ENCODE results near the gene SEC14L6.

SEC14L6 gene

GRCh38 chr22:30531651-30532608 is 14.6 kb downstream of the SEC14L6 start:
- DNase-seq, result no peak

DNA sequence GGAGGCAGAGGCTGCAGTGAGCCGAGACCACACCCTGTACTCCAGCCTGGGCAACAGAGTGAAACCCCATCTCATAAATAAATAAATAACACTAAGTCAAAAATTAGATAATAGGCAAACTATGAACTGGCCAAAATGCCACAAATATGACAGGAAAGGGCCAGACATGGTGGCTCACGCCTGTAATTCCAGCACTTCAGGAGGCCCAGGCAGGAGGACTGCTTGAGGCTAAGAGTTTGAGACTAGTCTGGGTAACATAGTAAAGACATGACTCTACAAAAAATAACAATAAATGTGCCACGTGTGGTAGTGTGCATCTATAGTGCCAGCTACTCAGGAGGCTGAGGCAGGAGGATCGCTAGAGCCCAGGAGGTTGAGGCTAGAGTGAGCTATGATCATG is 19.9 kb downstream of the SEC14L6 start:
- DNase-seq, result no peak

- no peak for DNase-seq
These were observed 22.7 kb downstream of the SEC14L6 start for GRCh38 chr22:30523646-30524489.

DNA sequence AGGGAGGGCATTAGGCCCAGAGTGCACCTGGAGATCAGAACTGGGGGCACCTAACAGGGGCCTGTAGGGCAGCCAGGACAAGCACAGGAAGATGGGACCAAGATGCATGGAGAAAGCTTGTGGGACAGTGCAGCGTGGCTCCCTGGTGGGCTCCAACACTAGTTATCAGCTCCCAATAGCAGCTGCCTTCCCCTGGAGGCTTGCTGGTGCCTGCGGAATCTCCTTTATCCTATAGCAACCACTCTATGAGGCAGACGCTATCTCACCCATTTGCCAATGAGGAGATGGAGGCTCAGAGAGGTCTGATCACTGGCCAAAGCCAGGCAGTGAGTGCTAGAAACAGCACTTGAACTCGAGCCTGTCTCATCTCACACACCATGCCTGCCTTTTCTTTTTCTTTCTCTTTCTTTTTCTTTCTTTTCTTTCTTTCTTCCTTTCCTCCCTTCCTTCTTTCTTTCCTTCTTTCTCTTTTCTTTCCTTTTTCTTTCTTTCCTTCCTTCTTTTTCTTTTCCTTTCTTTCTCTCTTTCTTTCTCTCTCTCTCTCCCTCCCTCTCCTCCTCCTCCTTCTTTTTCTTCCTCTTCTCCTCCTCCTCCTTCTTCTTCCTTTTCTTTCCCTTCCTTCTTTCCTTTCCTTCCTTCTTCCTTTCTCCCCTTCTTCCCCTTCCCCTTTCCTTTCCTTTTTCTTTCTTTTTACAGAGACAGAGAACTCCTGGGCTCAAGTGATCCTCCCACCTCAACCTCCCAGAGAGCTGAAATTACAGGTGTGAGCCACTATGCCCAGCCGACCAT is 25.0 kb downstream of the SEC14L6 start:
- no peak for DNase-seq

- no peak for DNase-seq
These were observed 26.6 kb downstream of the SEC14L6 start for GRCh38 chr22:30519842-30520425.

GRCh38 chr22:30516731-30517130 is 29.8 kb downstream of the SEC14L6 start:
- DNase-seq, result no peak

- no peak for DNase-seq
These were observed 30.3 kb downstream of the SEC14L6 start for GRCh38 chr22:30516273-30516672.

- DNase-seq, result no peak
These were observed 32.3 kb downstream of the SEC14L6 start for GRCh38 chr22:30514252-30514651.

- DNase-seq, result no peak
These were observed 33.1 kb downstream of the SEC14L6 start for GRCh38 chr22:30513462-30513861.

DNA sequence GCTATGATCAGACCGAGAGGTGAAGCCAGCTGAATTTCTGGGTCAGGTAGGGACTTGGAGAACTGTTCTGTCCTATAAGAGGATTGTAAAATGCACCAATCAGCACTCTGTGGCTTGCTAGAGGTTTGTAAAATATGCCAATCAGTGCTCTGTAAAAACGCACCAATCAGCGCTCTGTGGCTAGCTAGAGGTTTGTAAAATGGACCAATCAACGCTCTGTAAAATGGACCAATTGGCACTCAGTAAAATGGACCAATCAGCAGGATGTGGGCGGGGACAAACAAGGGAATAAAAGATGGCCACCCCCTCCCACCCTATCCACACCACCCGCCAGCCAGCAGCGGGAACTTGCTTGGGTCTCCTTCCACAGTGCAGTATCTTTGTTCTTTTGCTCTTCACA is 34.6 kb downstream of the SEC14L6 start:
- DNase-seq, result no peak

DNA sequence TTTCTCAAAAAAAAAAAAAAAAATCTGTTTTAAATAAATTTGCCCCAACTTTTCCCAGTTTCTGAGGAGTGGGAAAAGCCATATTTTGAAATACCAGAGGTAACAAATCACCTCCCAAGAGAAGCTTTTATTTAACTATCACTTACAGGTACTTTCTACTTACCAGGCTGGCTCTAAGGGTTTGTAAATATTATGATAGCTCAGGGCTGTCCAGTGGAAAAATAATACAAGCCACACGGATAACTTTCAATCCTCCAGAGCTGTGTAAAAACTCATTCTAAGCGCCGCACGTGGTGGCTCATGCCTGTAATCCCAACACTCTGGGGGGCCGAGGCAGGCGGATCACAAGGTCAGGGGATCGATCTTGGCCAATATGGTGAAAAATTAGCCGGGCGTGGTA is 35.4 kb downstream of the SEC14L6 start:
- DNase-seq, result no peak

GRCh38 chr22:30508216-30508615 is 38.3 kb downstream of the SEC14L6 start:
- no peak for DNase-seq

DNA sequence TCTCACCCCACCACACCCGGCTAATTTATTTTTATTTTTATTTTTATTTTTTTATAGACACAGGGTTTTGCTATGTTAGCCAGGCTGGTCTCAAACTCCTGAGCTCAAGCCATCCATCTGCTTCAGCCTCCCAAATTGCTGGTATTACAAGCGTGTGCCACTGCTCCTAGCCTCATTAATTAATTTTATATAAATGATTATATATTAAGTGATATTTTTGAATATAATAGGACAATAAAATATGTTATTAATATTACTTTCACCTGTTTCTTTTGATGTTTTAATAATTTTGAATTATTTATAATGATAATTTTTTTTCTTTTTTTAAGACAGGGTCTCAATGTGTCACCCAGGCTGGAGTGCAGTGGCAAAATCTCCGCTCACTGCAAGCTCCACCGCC is 38.9 kb downstream of the SEC14L6 start:
- DNase-seq, result no peak

DNA sequence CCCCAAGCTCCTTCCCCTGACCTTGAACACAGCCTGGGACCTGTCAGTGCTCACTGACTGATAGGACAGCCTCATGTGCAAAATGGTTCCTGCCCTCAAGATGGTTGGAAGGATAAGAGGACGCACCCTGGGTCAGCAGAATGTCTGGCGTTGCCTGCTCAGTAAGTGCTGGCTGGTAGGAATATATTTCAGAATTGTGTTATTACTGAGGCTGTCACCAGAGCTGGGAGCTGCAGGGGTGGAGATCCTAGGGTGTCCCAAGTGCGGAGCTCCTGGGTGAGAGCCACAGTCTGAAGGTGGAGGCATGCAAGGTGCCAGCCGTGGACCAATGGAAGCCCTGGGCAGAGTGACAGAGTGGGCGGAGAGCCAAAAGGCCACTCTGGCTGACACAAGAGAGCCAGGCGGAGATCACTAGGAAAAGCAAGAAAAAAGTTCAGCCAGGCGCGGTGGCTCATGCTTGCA is 40.0 kb downstream of the SEC14L6 start:
- no peak for DNase-seq

DNA sequence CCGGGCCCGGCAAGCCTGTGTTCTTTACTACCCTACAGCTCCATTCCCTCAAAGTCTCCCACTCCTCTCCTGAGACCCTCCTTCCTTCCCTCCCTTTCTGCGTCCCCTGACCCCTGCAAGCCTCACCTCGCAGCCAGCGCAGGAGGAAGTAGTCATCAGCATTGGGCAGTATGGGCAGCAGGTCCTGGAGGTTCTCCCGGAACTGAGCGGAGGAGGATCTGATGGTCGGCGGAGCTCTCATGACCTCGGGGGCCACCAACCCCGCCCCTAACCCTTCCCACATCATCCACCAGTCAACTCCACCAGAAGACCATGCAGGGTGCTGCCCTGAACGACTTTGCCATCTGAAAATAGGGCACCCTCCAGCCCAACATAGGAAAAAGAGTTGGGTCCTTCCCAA is 43.0 kb downstream of the SEC14L6 start:
- no peak for DNase-seq

DNA sequence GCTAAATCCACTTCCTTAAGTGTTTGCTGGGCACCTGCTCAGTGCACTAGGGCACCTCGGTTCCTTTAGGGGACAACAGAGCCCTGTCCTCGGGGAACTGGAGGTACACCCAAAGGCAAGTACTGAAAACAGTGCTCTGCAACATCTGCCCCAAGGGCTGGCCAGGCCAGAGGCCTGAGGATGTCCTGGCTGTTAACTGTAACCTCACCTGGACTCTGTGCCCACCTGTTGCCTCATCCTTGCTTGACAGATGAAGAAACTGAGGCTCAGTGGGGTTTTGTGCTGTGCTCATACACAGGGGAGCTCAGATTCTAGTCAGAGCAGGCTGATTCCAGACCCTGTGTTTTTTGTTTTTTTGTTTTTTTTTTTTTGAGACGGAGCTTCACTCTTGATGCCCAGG is 43.6 kb downstream of the SEC14L6 start:
- DNase-seq, result no peak

DNA sequence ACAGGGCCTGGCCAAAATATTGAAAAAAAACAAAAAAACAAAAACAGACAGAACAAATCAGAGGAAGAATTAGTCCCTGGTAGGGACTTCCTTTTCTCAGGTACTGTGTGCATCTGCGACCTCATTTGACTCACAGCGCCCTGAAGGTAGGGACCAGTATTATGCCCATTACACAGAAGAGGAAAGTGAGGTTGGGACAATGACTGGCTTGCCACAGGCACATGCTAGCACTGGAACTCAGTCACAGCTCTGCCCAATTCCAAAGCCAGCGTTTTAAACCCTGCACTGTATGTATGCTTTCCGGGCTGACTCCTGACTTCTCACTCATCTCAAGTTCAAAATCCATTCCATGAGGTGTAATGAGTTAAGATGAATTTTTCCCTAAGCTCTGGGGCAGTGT is 44.4 kb downstream of the SEC14L6 start:
- no peak for DNase-seq

GRCh38 chr22:30500628-30501027 is 45.9 kb downstream of the SEC14L6 start:
- DNase-seq, result no peak

- DNase-seq, result no peak
These were observed 48.9 kb downstream of the SEC14L6 start for GRCh38 chr22:30497466-30498150.

DNA sequence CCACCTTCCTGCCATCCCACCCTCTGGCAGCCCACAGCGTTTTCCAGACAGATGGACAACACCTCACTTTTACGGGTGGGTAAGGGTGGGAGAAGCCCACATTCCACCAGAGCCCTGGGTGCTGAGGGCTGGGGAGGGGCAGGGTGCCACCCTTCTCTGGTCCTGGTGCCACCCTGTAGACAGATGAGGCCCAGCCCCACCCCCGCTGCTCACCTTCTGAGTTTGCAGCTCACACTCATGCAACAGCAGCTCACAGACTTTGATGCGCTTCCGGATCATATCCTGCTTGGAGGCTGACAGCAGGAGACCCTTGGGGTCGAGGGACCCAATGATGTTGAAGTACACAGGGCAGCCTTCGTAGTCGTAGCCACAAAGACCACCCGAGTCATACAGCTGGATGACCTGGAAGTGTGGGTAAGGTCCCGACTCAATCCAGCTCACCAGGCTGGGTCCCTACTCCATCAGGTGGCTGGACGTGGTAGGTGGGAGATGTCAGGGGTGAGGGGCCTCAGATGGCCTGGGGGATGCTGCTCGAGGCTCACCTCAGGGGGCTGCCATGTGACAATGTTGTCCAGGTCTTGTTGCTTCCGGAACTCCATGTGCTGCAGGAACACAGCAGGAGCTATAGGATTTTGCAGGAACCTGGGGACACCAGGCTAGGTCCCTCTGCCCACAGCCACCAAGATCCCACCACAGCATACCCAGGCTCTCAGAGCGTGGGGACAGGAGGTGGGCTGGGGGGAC is 51.3 kb downstream of the SEC14L6 start:
- DNase-seq, result no peak

DNA sequence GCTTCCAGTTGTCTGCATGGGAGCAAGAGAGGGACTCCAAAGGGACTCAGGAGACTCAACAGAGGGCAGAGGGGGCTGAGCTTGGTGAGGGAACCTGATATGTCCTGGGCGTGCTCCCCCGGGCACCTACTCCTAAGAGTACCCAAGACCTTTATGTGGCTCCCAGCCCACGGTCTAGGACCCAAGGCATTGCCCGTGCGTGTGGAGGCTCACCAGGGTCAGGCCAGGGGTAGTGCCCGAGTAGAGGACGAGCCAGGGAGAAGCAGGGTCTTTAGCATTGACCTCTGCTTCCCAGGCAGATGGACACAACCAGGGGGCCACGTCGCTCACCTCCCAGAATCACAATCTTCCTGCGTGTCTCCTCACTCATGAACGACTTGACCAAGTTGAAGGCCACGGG is 54.4 kb downstream of the SEC14L6 start:
- no peak for DNase-seq

Data from stimulated activated CD4-positive, alpha-beta T cell treated with anti-CD3 and anti-CD28 coated beads, Interleukin-4, amount 100 ng/mL, for 1 hour (primary cell).